Small intestine (tissue), 7 donors: ENCODE results near the gene DIDO1. TPM values are rescaled to one million over a fixed set of nuclear protein-coding genes. Genes with fewer than 3 reads are reported as not detected.
A peak's percentile ranks its signal among the peaks of the same experiment; 100 is the strongest.
"Not testable (repeated sequence)": the region's sequence is repeated elsewhere in the genome, so short reads cannot be mapped to it uniquely, and the experiment has no call there.

ENCODE experiments used
- DNase-seq, 2 donors: peaks; one replicate each; pipeline versions ENCODE4 v3.0.0 to v3.0.0-alpha.2; 2013
- FAIRE-seq: peaks from 2 replicates; lab custom pipeline; 2012; peaks lifted over from hg19 to GRCh38; lab: Jason Lieb, UNC
- H3K27ac ChIP-seq, 3 donors: one replicate each; pipeline ENCODE4 v1.5.1; 2013; ENCODE audit warnings: low read length in 2 of 3, mild to moderate bottlenecking in 2 of 3, control low read depth in 1 of 3, inconsistent platforms in 1 of 3, low read depth in 1 of 3, moderate library complexity in 1 of 3
- H3K27me3 ChIP-seq, 3 donors: one replicate each; pipeline ENCODE4 v1.6.1; 2013; ENCODE audit warnings: low read length in 3 of 3, inconsistent platforms in 1 of 3; ENCODE audit not compliant: control insufficient read depth in 3 of 3, insufficient read depth in 3 of 3
- H3K36me3 ChIP-seq, 3 donors: one replicate each; pipeline ENCODE4 v1.6.1; 2013; ENCODE audit warnings: low read length in 3 of 3, inconsistent platforms in 1 of 3, low read depth in 1 of 3, mild to moderate bottlenecking in 1 of 3, moderate library complexity in 1 of 3; ENCODE audit not compliant: control insufficient read depth in 3 of 3, insufficient read depth in 2 of 3
- H3K4me1 ChIP-seq, 3 donors: one replicate each; pipeline ENCODE4 v1.6.1; 2013; ENCODE audit warnings: low read length in 2 of 3, inconsistent platforms in 1 of 3, low read depth in 1 of 3, mild to moderate bottlenecking in 1 of 3, moderate library complexity in 1 of 3; ENCODE audit not compliant: control insufficient read depth in 3 of 3, insufficient read depth in 2 of 3
- H3K4me3 ChIP-seq, 3 donors: one replicate each; pipeline ENCODE4 v1.5.1; 2013; ENCODE audit warnings: low read length in 3 of 3, control low read depth in 1 of 3, inconsistent platforms in 1 of 3, low read depth in 1 of 3, mild to moderate bottlenecking in 1 of 3, moderate library complexity in 1 of 3
- H3K9me3 ChIP-seq, 2 donors: one replicate each; pipeline ENCODE4 v1.6.1; 2013; ENCODE audit warnings: low read depth in 1 of 2, low read length in 1 of 2; ENCODE audit not compliant: control insufficient read depth in 2 of 2, insufficient read depth in 1 of 2
- WGBS, 3 donors: extraction: QIAGEN DNeasy Blood & Tissue Kit; methylation state at CpG; one replicate each; pipeline ENCODE4 v1.1.7; 2013; 5-methylcytosine and 5-hydroxymethylcytosine counted together
- polyA plus RNA-seq, 4 donors: library from polyadenylated mRNA; stranded (reverse) in 3 of 4; unstranded in 1 of 4; fragments of 200-250 nt in 3 of 4; fragments of 120-200 nt in 1 of 4; gene quantifications; one replicate each; pipeline versions ENCODE4 v1.2.1 to v1.2.3, GENCODE V29; 2013
- donor health status: healthy with polysubstance abuse.
- donor health status: control.
- donor health status: control.
- donor health status: Bipolar disorder and iron deficiency.
- donor health status: healthy.

Gene DIDO1
- polyA plus RNA-seq, 4 donors, result 11.6 to 49.4 (median 15.7) TPM

GRCh38 chr20:62925076-62925419, 1.3 kb downstream of the DIDO1 start:
- no peak for FAIRE-seq
- peaks cover 0 to 3% (median 2%) of the 10 kb centered on the region in 3 donors for H3K36me3 ChIP-seq

DNA sequence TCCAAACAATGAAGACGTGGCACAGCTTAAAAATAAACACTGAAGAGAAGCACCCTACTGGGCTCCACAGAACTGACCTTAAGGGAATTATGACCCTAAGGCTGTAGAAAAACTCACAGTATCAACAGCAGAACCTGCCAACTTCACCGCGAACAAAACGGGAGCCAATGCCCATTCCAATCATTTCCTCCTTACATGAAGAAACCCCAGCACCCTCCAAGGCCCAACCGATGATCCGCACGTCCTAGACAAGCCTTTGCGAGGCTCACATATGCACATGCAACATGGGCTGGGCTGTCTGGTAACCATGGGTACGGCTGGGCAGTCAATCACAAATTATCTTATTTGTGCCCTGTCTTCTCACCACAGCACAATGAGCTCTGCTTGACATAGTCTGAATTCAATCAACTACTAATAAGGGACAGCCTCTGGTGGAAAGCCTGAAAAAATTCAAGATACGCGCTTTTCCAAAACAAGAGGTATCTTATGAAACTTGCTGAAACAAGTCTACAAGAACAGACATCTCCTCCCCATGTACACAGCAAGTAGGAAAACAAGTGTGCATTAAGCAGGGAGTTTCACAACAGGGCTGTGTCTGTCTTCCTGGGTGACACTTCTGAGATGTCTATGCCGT, 1.7 kb downstream of the DIDO1 start:
- no peak for FAIRE-seq
- Histone ChIP-seq H3K36me3 (peaks cover 0 to 3% (median 2%) of the 10 kb centered on the region in 3 donors), H3K4me3 (peak overlapping the region in 2 of 3 donors; percentile 94 to 99), H3K9me3 (no peaks in the 10 kb centered on the region), H3K27me3 (no peaks in the 10 kb centered on the region), H3K27ac (peak overlapping the region; percentile 94 to 97 (median 95)), H3K4me1 (peaks cover 19 to 47% (median 33%) of the 10 kb centered on the region in 3 donors)
- peak; percentile 62 to 67 for DNase-seq
- 7 to 25% (median 13%) methylated on average over 12 of the region's 12 CpGs for WGBS, 3 donors

More at GRCh38 chr20:62925076-62925419, 1.3 kb downstream of the DIDO1 start:
- Histone ChIP-seq H3K4me1 (peaks cover 17 to 51% (median 28%) of the 10 kb centered on the region in 3 donors), H3K27me3 (no peaks in the 10 kb centered on the region), H3K4me3 (peak overlapping the region; percentile 94 to 99 (median 97)), H3K9me3 (no peaks in the 10 kb centered on the region), H3K27ac (peak overlapping the region; percentile 94 to 97 (median 95))
- 0 to 3% (median 0%) methylated on average over 4 of the region's 4 CpGs for WGBS, 3 donors
- DNase-seq, result peak; percentile 23 to 42

- Histone ChIP-seq H3K36me3 (peaks cover 0 to 3% (median 2%) of the 10 kb centered on the region in 3 donors), H3K4me3 (peak overlapping the region in 2 of 3 donors; percentile 94 to 99), H3K9me3 (no peaks in the 10 kb centered on the region), H3K27ac (peak overlapping the region; percentile 94 to 97 (median 95)), H3K4me1 (peaks cover 19 to 47% (median 34%) of the 10 kb centered on the region in 3 donors), H3K27me3 (no peaks in the 10 kb centered on the region)
- FAIRE-seq (no peak), DNase-seq (peak; percentile 78 to 82)
- 10 to 34% (median 14%) methylated on average over 7 of the region's 7 CpGs for WGBS, 3 donors
Measured at GRCh38 chr20:62923669-62924441, 2.5 kb downstream of the DIDO1 start.

DNA sequence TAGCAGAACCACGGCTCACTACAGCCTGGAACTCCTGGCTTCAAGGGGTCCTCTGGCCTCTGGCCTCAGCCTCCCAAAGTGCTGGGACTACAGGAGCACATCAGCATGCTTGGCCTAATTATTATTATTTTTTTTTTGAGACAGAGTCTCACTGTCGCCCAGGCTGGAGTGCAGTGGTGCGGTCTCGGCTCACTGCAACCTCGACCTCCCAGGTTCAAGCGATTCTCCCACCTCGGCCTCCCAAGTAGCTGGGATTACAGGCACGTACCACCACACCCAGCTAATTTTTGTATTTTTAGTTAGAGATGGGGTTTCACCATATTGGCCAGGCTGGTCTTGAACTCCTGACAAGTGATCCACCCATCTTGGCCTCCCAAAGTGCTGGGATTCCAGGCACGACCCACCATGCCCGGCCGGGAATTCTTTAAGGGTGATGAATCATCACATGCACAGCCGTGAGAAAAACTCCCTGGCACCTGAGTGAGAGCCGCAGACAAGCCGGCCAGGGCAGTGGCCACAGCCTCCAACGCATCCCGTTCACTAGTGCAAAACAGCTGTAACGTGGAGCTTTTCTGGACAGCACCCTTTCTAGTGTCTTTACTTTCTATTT, 3.1 kb downstream of the DIDO1 start:
- Histone ChIP-seq H3K27ac (peak overlapping the region; percentile 32 to 94 (median 42)), H3K4me3 (peak overlapping the region in 1 of 3 donors; percentile 2), H3K4me1 (peaks cover 18 to 41% (median 36%) of the 10 kb centered on the region in 3 donors)
- not testable (repeated sequence) for H3K9me3 ChIP-seq, FAIRE-seq, H3K27me3 ChIP-seq, H3K36me3 ChIP-seq
- 34 to 51% (median 35%) methylated on average over 17 of the region's 17 CpGs for WGBS, 3 donors
- peak; percentile 50 to 67 for DNase-seq

GRCh38 chr20:62922451-62922921, 3.8 kb downstream of the DIDO1 start:
- no peaks in the 10 kb centered on the region for H3K9me3 ChIP-seq
- H3K36me3 ChIP-seq, result peaks cover 0 to 3% (median 2%) of the 10 kb centered on the region in 3 donors
- 44 to 58% (median 57%) methylated on average over 14 of the region's 14 CpGs for WGBS, 3 donors
- peaks cover 20 to 38% (median 34%) of the 10 kb centered on the region in 3 donors for H3K4me1 ChIP-seq
- no peak for FAIRE-seq
- peak in 1 of 2 donors; percentile 41 for DNase-seq
- H3K27me3 ChIP-seq, result no peaks in the 10 kb centered on the region
- H3K27ac ChIP-seq, result peak overlapping the region in 2 of 3 donors; percentile 11 to 94
- H3K4me3 ChIP-seq, result peak overlapping the region in 1 of 3 donors; percentile 20

DNA sequence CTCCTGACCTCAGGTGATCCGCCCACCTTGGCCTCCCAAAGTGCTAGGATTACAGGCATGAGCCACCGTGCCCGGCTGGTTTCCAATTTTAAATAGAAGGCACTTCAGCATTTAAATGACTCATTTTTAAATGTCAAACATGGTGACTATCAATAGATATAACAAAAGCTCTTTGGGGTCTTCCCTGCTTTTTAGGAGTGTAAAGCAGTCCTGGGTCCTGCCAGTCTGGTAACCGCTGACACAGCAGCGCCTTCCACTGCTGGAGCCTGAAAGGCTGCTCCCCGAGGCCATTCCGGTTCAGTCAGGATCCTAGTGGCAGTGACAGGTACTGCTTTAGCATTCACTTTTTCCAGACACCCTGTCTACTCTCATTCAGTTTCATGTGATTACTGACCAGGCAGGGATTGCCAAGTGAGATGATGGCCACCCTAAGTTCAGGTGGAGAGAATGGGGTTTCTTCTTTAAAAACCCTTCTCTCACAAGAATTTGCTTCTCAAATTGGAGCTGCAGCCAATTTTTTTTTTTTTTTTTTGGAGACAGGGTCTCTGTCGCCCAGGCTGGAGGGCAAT, 5.1 kb downstream of the DIDO1 start:
- WGBS, 3 donors, result 31 to 47% (median 37%) methylated on average over 8 of the region's 8 CpGs
- H3K9me3 ChIP-seq, result no peaks in the 10 kb centered on the region
- peak overlapping the region in 1 of 3 donors; percentile 40 for H3K27ac ChIP-seq
- H3K27me3 ChIP-seq, result no peaks in the 10 kb centered on the region
- peaks cover 22 to 40% (median 31%) of the 10 kb centered on the region in 3 donors for H3K4me1 ChIP-seq
- DNase-seq (peak; percentile 80 to 81), FAIRE-seq (no peak)
- peaks cover 0 to 6% (median 2%) of the 10 kb centered on the region in 3 donors for H3K36me3 ChIP-seq
- H3K4me3 ChIP-seq, result no peak overlapping the region

DNA sequence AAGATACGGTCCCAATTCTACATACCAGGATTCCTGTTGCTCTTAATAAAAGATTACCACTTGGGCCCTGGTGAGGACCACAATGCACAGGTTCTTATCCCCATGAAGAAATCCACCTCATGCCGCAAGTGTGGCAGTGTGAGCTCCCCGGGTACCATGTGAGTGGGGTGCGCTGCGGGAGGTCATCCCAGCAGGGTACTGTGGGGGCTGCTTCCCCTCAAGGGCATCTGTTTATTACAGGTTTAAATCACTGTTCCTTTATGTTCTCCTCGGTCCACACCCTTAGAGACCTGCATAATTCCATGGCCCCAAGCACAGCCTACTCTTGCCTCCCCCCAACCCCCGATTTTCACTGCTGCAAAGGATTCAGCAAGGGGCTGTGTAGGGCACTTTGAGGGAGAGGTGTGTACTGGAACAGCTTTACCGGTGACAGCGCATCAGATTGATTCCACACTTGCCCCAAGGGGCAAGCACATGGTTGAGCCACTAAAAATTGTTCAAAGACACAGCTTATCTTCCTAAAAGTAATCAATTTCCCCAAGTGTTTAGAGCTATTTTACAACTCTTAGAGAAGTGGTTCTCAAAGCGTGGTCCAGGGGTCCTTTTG, 6.2 kb downstream of the DIDO1 start:
- H3K27ac ChIP-seq, result no peak overlapping the region
- peaks cover 0 to 6% (median 2%) of the 10 kb centered on the region in 3 donors for H3K36me3 ChIP-seq
- no peak overlapping the region for H3K4me3 ChIP-seq
- H3K27me3 ChIP-seq, result no peaks in the 10 kb centered on the region
- DNase-seq (no peak), FAIRE-seq (no peak)
- H3K9me3 ChIP-seq, result no peaks in the 10 kb centered on the region
- H3K4me1 ChIP-seq, result peaks cover 22 to 40% (median 31%) of the 10 kb centered on the region in 3 donors
- WGBS, 3 donors, result 70 to 79% (median 78%) methylated on average over 10 of the region's 10 CpGs
